Karpas-422 (cell line): Measurements from ENCODE around the gene ADAP2. TPM values are rescaled to one million over a fixed set of nuclear protein-coding genes. Genes with fewer than 3 reads are reported as not detected.
"Not testable (repeated sequence)": the region's sequence is repeated elsewhere in the genome, so short reads cannot be mapped to it uniquely, and the experiment has no call there.

Source experiments
- DNase-seq: peaks from one replicate; pipeline ENCODE4 v3.0.0-alpha.2; 2015
- H2AFZ ChIP-seq: fragments of 200-600 bp; sonication (generic); 2 replicates; pipeline ENCODE4 v1.6.1; 2014; ENCODE audit warnings: antibody characterized with exemption, low read length, mixed read lengths
- H3K27ac ChIP-seq: fragments of 200-600 bp; sonication (generic); 2 replicates; pipeline ENCODE4 v1.5.1; 2014; ENCODE audit warnings: mild to moderate bottlenecking, low read length, moderate library complexity
- H3K27me3 ChIP-seq: fragments of 200-600 bp; sonication (generic); 2 replicates; pipeline ENCODE4 v1.6.1; 2014; ENCODE audit warnings: low read length, mixed read lengths
- H3K36me3 ChIP-seq: fragments of 200-600 bp; sonication (generic); 2 replicates; pipeline ENCODE4 v1.6.1; 2014; ENCODE audit warnings: low read length, mixed read lengths; ENCODE audit not compliant: insufficient read depth
- H3K4me1 ChIP-seq: fragments of 200-600 bp; sonication (generic); 2 replicates; pipeline ENCODE4 v1.6.1; 2014; ENCODE audit warnings: mild to moderate bottlenecking, low read length, mixed read lengths
- H3K4me2 ChIP-seq: fragments of 200-600 bp; sonication (generic); 2 replicates; pipeline ENCODE4 v1.6.1; 2014; ENCODE audit warnings: low read length, low read depth, mild to moderate bottlenecking; ENCODE audit not compliant: poor library complexity, severe bottlenecking
- H3K4me3 ChIP-seq: fragments of 200-600 bp; sonication (generic); 2 replicates; pipeline ENCODE4 v1.5.1; 2014; ENCODE audit warnings: mild to moderate bottlenecking, antibody characterized with exemption, low read length, mixed read lengths
- H3K79me2 ChIP-seq: fragments of 200-600 bp; sonication (generic); 2 replicates; pipeline ENCODE4 v1.6.1; 2014; ENCODE audit warnings: mild to moderate bottlenecking, low read length, mixed read lengths
- H3K9ac ChIP-seq: fragments of 200-600 bp; sonication (generic); 2 replicates; pipeline ENCODE4 v1.6.0; 2014; ENCODE audit warnings: low read length
- H3K9me2 ChIP-seq: fragments of 200-600 bp; sonication (generic), shearing (Covaris generic); replicated peaks from 2 replicates; pipeline ENCODE4 v1.6.0; 2014; ENCODE audit warnings: mild to moderate bottlenecking, low read length, moderate library complexity; ENCODE audit not compliant: insufficient read depth
- H3K9me3 ChIP-seq: fragments of 300-700, 200-600 bp; sonication (generic); 2 replicates; pipeline ENCODE4 v1.6.1; 2014; ENCODE audit warnings: low read length, mixed read lengths
- H4K20me1 ChIP-seq: fragments of 200-600 bp; sonication (generic); 2 replicates; pipeline ENCODE4 v1.6.1; 2014; ENCODE audit warnings: mild to moderate bottlenecking, antibody characterized with exemption, low read length, low read depth; ENCODE audit not compliant: insufficient read depth
- total RNA-seq: library from RNA; depleted of rRNA; stranded (reverse); fragments of >200 nt; shearing (Covaris generic); gene quantifications from 2 replicates; pipeline ENCODE4 v1.2.3, GENCODE V29; 2014; ENCODE audit warnings: low replicate concordance

ADAP2 gene
- total RNA-seq, 1 experiment from 2014 or later: 5.0 TPM

DNA sequence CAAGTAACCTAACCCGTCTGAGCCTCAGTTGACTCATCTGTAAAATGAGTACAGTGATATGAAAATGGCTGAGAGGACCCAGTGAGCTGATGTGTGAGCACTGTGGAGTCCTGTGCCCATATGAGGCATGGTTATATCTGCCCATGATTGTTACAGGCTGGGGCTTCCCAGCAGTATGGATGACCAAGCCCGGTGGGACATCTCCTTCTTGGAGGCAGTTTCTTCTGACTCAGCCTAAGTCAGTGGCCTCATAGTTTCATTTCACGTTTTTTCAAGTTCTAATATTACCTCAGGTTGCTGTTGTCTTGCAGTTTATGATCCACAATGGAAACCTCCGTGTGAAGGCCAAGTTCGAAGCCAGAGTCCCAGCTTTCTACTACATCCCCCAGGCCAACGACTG lies 4.8 kb downstream of the ADAP2 start:
- no peaks in the 10 kb centered on the region for H3K27me3 ChIP-seq

DNA sequence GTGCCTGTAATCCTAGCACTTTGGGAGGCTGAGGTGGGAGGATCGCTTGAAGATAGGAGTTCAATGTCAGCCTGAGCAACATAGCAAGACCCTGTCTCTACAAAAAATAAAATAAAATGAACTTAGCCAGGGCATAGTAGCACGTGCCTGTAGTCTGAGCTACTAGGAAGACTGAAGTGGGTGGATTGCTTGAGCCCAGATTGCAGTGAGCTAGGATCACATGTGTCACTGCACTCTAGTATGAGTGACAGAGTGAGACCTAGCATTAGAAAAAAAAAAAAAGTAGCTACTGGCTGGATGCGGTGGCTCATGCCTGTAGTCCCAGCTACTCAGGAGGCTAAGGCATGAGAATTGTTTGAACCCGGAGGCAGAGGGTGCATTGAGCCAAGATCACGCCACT lies 6.0 kb downstream of the ADAP2 start:
- Histone ChIP-seq H3K9me3 (no peaks in the 10 kb centered on the region), H3K4me2 (no peak overlapping the region), H4K20me1 (no peaks in the 10 kb centered on the region), H3K36me3 (no peaks in the 10 kb centered on the region), H2AFZ (no peak overlapping the region), H3K9ac (no peak overlapping the region), H3K4me1 (no peaks in the 10 kb centered on the region), H3K79me2 (no peaks in the 10 kb centered on the region), H3K9me2 (no peaks in the 10 kb centered on the region), H3K4me3 (no peak overlapping the region), H3K27me3 (no peaks in the 10 kb centered on the region), H3K27ac (no peak overlapping the region)
- DNase-seq: no peak

More for the DNA sequence above, 4.8 kb downstream of the ADAP2 start:
- Histone ChIP-seq H3K27ac (no peak overlapping the region), H4K20me1 (no peaks in the 10 kb centered on the region), H3K79me2 (no peaks in the 10 kb centered on the region), H3K4me1 (peaks cover 12% of the 10 kb centered on the region), H3K9me3 (no peaks in the 10 kb centered on the region), H2AFZ (no peak overlapping the region), H3K4me3 (no peak overlapping the region), H3K9ac (no peak overlapping the region), H3K9me2 (no peaks in the 10 kb centered on the region), H3K4me2 (no peak overlapping the region), H3K36me3 (no peaks in the 10 kb centered on the region)
- DNase-seq: no peak

DNA sequence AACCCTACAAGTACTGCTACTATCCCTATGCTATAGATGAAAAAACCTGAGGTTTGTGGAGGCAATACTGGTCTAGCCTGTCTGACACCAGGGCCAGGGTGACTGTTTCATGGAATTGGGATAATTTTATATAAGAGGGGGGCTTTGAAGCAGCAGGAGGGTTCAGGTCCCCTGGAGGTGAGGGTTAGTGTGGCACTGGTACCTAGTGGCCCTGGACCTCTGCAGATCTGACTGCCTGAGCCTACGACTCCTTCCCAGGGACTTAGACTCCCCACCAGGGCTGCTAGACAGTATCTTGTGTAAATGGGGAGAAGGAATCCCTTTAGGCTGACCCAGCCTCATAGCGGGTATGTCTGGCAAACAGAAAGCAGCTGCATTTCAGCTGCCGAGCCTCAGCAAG lies 6.8 kb downstream of the ADAP2 start:
- Histone ChIP-seq H3K4me1 (no peaks in the 10 kb centered on the region), H4K20me1 (no peaks in the 10 kb centered on the region), H3K27ac (no peak overlapping the region), H3K4me3 (no peak overlapping the region), H3K9me2 (no peaks in the 10 kb centered on the region), H3K27me3 (no peaks in the 10 kb centered on the region), H3K4me2 (no peak overlapping the region), H2AFZ (no peak overlapping the region), H3K9ac (no peak overlapping the region), H3K36me3 (no peaks in the 10 kb centered on the region), H3K79me2 (no peaks in the 10 kb centered on the region), H3K9me3 (no peaks in the 10 kb centered on the region)
- DNase-seq: no peak

DNA sequence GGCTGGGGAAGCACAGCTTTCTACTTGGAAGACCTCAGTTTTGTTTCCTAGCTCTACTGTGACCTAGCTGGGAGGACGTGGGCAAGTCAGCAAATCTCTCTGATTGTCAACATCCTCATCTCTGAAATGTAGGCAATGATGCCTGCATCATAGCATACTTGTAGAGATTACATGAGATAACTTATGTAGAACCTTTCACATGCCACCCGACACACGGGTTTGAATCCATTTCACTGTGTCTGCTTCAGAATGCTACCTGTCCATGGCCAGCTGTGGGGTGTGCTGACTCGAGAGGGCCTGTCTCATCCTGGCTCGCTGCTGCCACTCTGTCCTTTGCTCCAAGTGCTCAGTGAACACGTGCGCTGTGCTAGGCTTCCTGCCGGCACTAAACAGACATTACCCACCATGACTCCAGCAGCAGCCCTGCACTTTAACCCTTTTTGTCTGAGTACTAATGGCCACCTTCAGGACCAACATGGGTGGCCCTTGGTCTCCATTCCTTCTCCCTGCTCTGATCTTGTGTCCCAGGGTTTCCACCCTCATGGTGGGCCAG lies 7.4 kb downstream of the ADAP2 start:
- no peak overlapping the region for H3K9ac ChIP-seq
- H3K4me1 ChIP-seq: no peaks in the 10 kb centered on the region
- H3K36me3 ChIP-seq: no peaks in the 10 kb centered on the region
- H2AFZ ChIP-seq: no peak overlapping the region
- H3K27ac ChIP-seq: no peak overlapping the region
- H4K20me1 ChIP-seq: no peaks in the 10 kb centered on the region
- no peaks in the 10 kb centered on the region for H3K9me3 ChIP-seq
- H3K4me3 ChIP-seq: no peak overlapping the region
- no peak for DNase-seq
- no peaks in the 10 kb centered on the region for H3K27me3 ChIP-seq
- H3K79me2 ChIP-seq: no peaks in the 10 kb centered on the region
- H3K4me2 ChIP-seq: no peak overlapping the region
- H3K9me2 ChIP-seq: no peaks in the 10 kb centered on the region

DNA sequence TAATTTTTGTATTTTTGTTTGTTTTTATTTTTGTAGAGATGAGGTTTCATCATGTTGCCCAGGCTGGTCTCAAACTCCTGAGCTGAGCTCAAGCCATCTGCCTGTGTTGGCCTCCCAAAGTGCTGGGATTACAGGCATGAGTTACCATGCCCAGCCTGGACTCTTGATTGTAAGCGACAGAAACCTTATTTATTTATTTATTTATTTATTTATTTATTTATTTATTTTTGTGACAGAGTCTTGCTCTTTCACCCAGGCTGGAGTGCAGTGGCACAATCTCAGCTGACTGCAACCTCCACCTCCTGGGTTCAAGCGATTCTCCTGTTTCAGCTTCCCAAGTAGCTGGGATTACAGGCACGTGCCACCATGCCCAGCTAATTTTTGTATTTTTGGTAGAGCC lies 8.1 kb downstream of the ADAP2 start:
- not testable (repeated sequence) for H2AFZ ChIP-seq, DNase-seq, H3K9me3 ChIP-seq, H3K27ac ChIP-seq, H3K9me2 ChIP-seq, H3K36me3 ChIP-seq, H3K4me1 ChIP-seq, H3K27me3 ChIP-seq, H3K4me3 ChIP-seq, H3K79me2 ChIP-seq, H4K20me1 ChIP-seq, H3K4me2 ChIP-seq, H3K9ac ChIP-seq

DNA sequence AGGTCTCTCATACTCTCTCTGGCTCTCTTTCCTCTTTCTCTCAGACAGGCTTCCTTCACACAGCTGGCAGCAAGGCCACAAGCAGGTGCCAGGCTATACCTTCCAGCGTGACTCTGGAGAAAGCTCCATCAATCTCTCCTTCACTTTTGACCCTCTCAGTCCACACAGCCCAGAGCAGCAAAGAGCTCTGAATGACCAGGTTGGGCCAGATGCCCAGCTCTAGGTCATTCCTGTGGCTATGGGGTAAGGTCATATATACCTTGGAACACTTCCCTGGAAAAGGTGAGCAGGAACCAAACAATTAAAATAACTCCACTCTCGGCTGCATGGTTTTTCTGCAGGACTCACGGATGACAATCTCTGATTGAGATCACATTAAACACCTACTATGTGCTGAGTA lies 8.8 kb downstream of the ADAP2 start:
- Histone ChIP-seq H3K36me3 (no peaks in the 10 kb centered on the region), H3K9me3 (no peaks in the 10 kb centered on the region), H3K4me3 (no peak overlapping the region), H3K27ac (no peak overlapping the region), H2AFZ (no peak overlapping the region), H3K4me2 (no peak overlapping the region), H3K4me1 (no peaks in the 10 kb centered on the region), H3K27me3 (no peaks in the 10 kb centered on the region), H3K79me2 (no peaks in the 10 kb centered on the region), H4K20me1 (no peaks in the 10 kb centered on the region), H3K9me2 (no peaks in the 10 kb centered on the region), H3K9ac (no peak overlapping the region)
- DNase-seq: no peak

DNA sequence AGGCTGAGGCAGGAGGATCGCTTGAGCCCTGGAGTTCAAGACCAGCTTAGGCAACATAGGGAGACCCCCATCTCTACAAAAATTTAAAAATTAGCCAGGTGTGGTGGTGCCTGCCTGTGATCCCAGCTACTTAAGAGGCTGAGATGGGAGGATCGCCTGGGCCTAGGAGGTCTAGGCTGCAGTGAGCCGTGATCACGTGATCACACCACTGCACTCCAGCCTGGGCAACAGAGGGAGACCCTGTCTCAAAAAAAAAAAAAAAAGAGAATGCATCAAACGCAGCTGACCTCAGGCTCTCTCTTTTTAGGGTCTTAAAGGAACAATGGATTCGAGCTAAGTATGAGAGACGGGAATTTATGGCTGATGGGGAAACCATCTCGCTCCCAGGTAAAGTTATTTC lies 9.8 kb downstream of the ADAP2 start:
- H3K9me3 ChIP-seq, H2AFZ ChIP-seq, H3K27ac ChIP-seq, DNase-seq, H3K9me2 ChIP-seq, H4K20me1 ChIP-seq, H3K9ac ChIP-seq, H3K4me3 ChIP-seq, H3K4me1 ChIP-seq, H3K27me3 ChIP-seq, H3K36me3 ChIP-seq, H3K4me2 ChIP-seq, H3K79me2 ChIP-seq: not testable (repeated sequence)

DNA sequence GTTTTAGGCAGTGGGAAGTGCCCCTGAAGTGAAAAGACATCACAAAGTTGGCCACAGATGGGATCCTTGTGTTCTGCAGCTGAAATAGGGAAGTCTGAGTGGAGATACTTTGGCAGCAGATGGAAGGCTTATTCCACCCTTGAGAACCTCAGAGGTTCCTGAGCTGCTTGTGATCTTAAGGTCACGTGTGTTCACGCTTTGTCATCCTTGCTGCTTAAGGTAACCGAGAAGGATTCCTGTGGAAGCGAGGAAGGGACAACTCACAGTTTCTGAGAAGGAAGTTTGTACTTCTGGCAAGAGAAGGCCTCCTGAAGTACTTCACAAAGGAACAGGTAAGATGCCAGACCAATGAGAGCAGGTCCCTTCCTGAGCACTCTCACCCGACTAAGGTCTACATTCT lies 12.2 kb downstream of the ADAP2 start:
- Histone ChIP-seq H3K4me3 (no peak overlapping the region), H3K4me2 (no peak overlapping the region), H3K4me1 (no peaks in the 10 kb centered on the region), H3K36me3 (no peaks in the 10 kb centered on the region), H3K79me2 (no peaks in the 10 kb centered on the region), H3K9ac (no peak overlapping the region), H3K27me3 (no peaks in the 10 kb centered on the region), H3K27ac (no peak overlapping the region), H3K9me3 (no peaks in the 10 kb centered on the region), H4K20me1 (no peaks in the 10 kb centered on the region), H2AFZ (no peak overlapping the region), H3K9me2 (no peaks in the 10 kb centered on the region)
- DNase-seq: no peak
